GM23248 (cell line): ENCODE measurements around the gene CACHD1. TPM values are rescaled to one million over a fixed set of nuclear protein-coding genes. Genes with fewer than 3 reads are reported as not detected.
A peak's percentile ranks its signal among the peaks of the same experiment; 100 is the strongest.
"Not testable (repeated sequence)": the region's sequence is repeated elsewhere in the genome, so short reads cannot be mapped to it uniquely, and the experiment has no call there.

Experiments
- DNase-seq: peaks from one replicate; pipeline ENCODE4 v3.0.0-alpha.2; 2015
- H2AFZ ChIP-seq: fragments of 200-600 bp; sonication (generic); 2 replicates; pipeline ENCODE4 v1.6.1; 2016; ENCODE audit warnings: antibody characterized with exemption
- H3F3A ChIP-seq: fragments of 200-600 bp; sonication (generic); 2 replicates; pipeline ENCODE4 v1.6.1; 2016; ENCODE audit warnings: mild to moderate bottlenecking, antibody characterized with exemption, mixed run types; ENCODE audit not compliant: insufficient read depth
- H3K27ac ChIP-seq: fragments of 200-600 bp; sonication (generic); 2 replicates; pipeline ENCODE4 v1.5.1; 2016; ENCODE audit warnings: mild to moderate bottlenecking
- H3K27me3 ChIP-seq: fragments of 200-600 bp; sonication (generic); replicated peaks from 2 replicates; pipeline ENCODE4 v1.6.1; 2016; ENCODE audit warnings: mild to moderate bottlenecking; ENCODE audit not compliant: insufficient read depth
- H3K36me3 ChIP-seq: fragments of 200-600 bp; sonication (generic); 2 replicates; pipeline ENCODE4 v1.6.1; 2016; ENCODE audit warnings: low read depth, mild to moderate bottlenecking
- H3K4me1 ChIP-seq: fragments of 200-600 bp; sonication (generic); 2 replicates; pipeline ENCODE4 v1.6.1; 2016; ENCODE audit warnings: mild to moderate bottlenecking; ENCODE audit not compliant: insufficient read depth
- H3K4me2 ChIP-seq: fragments of 200-600 bp; sonication (generic); one replicate; pipeline ENCODE4 v1.6.1; 2016; ENCODE audit warnings: mild to moderate bottlenecking; ENCODE audit not compliant: unreplicated experiment
- H3K4me3 ChIP-seq: fragments of 200-600 bp; sonication (generic); 2 replicates; pipeline ENCODE4 v1.5.1; 2016; ENCODE audit warnings: mild to moderate bottlenecking
- H3K79me2 ChIP-seq: fragments of 200-600 bp; sonication (generic); 2 replicates; pipeline ENCODE4 v1.6.1; 2016; ENCODE audit warnings: mild to moderate bottlenecking; ENCODE audit not compliant: insufficient read depth
- H3K9ac ChIP-seq: fragments of 200-600 bp; sonication (generic); 2 replicates; pipeline ENCODE4 v1.6.1; 2016; ENCODE audit warnings: mild to moderate bottlenecking
- H3K9me2 ChIP-seq: fragments of 200-600 bp; sonication (generic); 2 replicates; pipeline ENCODE4 v1.6.1; 2016; ENCODE audit warnings: mixed run types, mild to moderate bottlenecking, moderate library complexity; ENCODE audit not compliant: insufficient read depth
- H3K9me3 ChIP-seq: fragments of 200-600 bp; sonication (generic); one replicate; pipeline ENCODE4 v1.6.1; 2017; ENCODE audit warnings: low read depth
- H4K20me1 ChIP-seq: fragments of 200-600 bp; sonication (generic); 2 replicates; pipeline ENCODE4 v1.6.0; 2016; ENCODE audit not compliant: insufficient read depth
- EZH2 ChIP-seq: fragments of 200-600 bp; sonication (generic); IDR thresholded peaks from 2 replicates; pipeline ENCODE4 v1.6.1; 2018; ENCODE audit warnings: antibody characterized with exemption, mild to moderate bottlenecking; ENCODE audit not compliant: insufficient read depth, poor library complexity, severe bottlenecking
- EZH2phosphoT487 ChIP-seq: fragments of 200-600 bp; sonication (generic); IDR thresholded peaks from 2 replicates; pipeline ENCODE4 v1.6.1; 2018; ENCODE audit warnings: antibody characterized with exemption, moderate library complexity, mild to moderate bottlenecking, low read depth; ENCODE audit not compliant: insufficient read depth
- WGBS, 2 experiments: methylation state at CpG; one replicate each; pipeline ENCODE4 v1.1.6; 2015 to 2017; ENCODE audit warnings: low lambda C conversion rate in 2 of 2, low coverage in 1 of 2; ENCODE audit errors: missing lambda C conversion rate in 2 of 2; 5-methylcytosine and 5-hydroxymethylcytosine counted together
- in situ Hi-C: fragments of 300-500 bp; cut with MboI; formaldehyde crosslinking; loops from 2 replicates; pipeline ENCODE4 v1.15.0; 2020
- microRNA-seq: library from miRNA; unstranded; fragments of <30 nt; microRNA quantifications from one replicate; pipeline ENCODE4, GENCODE V29; 2016; ENCODE audit warnings: borderline number of aligned reads
- polyA plus RNA-seq: library from polyadenylated mRNA; unstranded; fragments of >200 nt; fragmentation: Nextera tagmentation; extraction: Ambion mirVana; gene quantifications from 2 replicates; pipeline ENCODE4 v1.2.1, GENCODE V29; 2016
- small RNA-seq: library from RNA; depleted of rRNA; stranded (forward); fragments of <200 nt; gene quantifications from one replicate; pipeline ENCODE3, GENCODE V24; 2014; ENCODE audit warnings: low read depth, low replicate concordance
- total RNA-seq: library from RNA; depleted of rRNA; stranded (reverse); fragments of >200 nt; shearing (Covaris generic); gene quantifications from 2 replicates; pipeline ENCODE4 v1.2.3, GENCODE V29; 2014

CACHD1 gene
- total and polyA plus RNA-seq, 2 experiments from 2014 or later, result 1.9 to 9.3 TPM

DNA sequence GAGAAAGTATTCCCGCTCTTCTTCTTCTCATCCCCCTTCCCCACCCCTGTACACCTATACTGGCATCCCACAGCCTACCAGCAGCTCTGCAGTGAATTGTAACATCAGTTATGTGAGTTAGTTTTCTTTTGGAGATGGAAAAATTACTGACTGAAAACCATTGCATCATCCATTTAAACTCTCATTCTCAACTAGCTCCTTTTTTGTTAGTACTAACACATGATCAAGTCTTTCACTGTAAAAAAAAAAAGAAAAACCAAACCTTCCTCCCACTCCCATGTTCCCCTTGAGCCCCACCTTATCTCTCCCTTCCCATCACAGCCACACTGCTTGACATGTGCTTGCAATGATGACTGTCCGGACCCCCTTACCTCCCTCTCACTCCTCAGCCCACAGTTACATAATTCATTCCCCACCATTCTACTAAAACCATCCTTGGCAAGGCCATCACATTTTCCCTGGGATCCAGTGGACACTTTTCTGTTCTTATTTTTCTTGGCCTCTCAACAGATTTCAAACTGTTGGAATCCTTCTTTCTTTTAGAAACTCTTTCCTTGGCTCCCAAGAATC lies 251.7 kb downstream of the CACHD1 start:
- H4K20me1 ChIP-seq, result no peaks in the 10 kb centered on the region
- DNase-seq, result no peak
- WGBS, 2 experiments, result 55 to 64% methylated on average over 2 of the region's 2 CpGs
- no peak overlapping the region for H3K4me3 ChIP-seq
- H3K27ac ChIP-seq, result no peak overlapping the region
- no peak overlapping the region for H3K9ac ChIP-seq
- TF ChIP-seq EZH2, result no peak
- TF ChIP-seq EZH2phosphoT487, result no peak
- no peak overlapping the region for H3K4me2 ChIP-seq
- no peaks in the 10 kb centered on the region for H3K9me3 ChIP-seq
- no peaks in the 10 kb centered on the region for H3F3A ChIP-seq
- no peaks in the 10 kb centered on the region for H3K36me3 ChIP-seq
- peaks cover 12% of the 10 kb centered on the region; the same call in 1 of the 2 replicates for H3K27me3 ChIP-seq
- no peaks in the 10 kb centered on the region for H3K4me1 ChIP-seq
- H2AFZ ChIP-seq, result no peak overlapping the region
- in situ Hi-C loops, result no loop called here
- H3K9me2 ChIP-seq, result no peaks in the 10 kb centered on the region
- H3K79me2 ChIP-seq, result no peaks in the 10 kb centered on the region

- no peaks in the 10 kb centered on the region for H3F3A ChIP-seq
- no peaks in the 10 kb centered on the region for H3K9me3 ChIP-seq
- no peaks in the 10 kb centered on the region for H3K9me2 ChIP-seq
- H3K27ac ChIP-seq, result no peak overlapping the region
- TF ChIP-seq EZH2 (no peak), EZH2phosphoT487 (no peak)
- no peak overlapping the region for H3K4me3 ChIP-seq
- no peaks in the 10 kb centered on the region for H3K36me3 ChIP-seq
- WGBS, 2 experiments, result 54 to 78% methylated on average over 1 of the region's 1 CpG
- no peak overlapping the region for H2AFZ ChIP-seq
- no peak overlapping the region for H3K4me2 ChIP-seq
- H4K20me1 ChIP-seq, result no peaks in the 10 kb centered on the region
- in situ Hi-C loops, result no loop called here
- H3K4me1 ChIP-seq, result no peaks in the 10 kb centered on the region
- DNase-seq, result no peak
- H3K27me3 ChIP-seq, result peaks cover 5% of the 10 kb centered on the region
- no peaks in the 10 kb centered on the region for H3K79me2 ChIP-seq
- no peak overlapping the region for H3K9ac ChIP-seq
Measured at GRCh38 chr1:64727861-64728260, 257.9 kb downstream of the CACHD1 start.

GRCh38 chr1:64733581-64734286 lies 263.8 kb downstream of the CACHD1 start:
- Histone ChIP-seq H3K4me3 (no peak overlapping the region), H3K9me3 (no peaks in the 10 kb centered on the region), H3K4me1 (no peaks in the 10 kb centered on the region), H2AFZ (no peak overlapping the region), H3K27me3 (no peaks in the 10 kb centered on the region), H3F3A (no peaks in the 10 kb centered on the region), H4K20me1 (no peaks in the 10 kb centered on the region), H3K79me2 (no peaks in the 10 kb centered on the region), H3K4me2 (no peak overlapping the region), H3K36me3 (no peaks in the 10 kb centered on the region), H3K27ac (no peak overlapping the region), H3K9me2 (no peaks in the 10 kb centered on the region), H3K9ac (no peak overlapping the region)
- peak; percentile 12 for DNase-seq
- TF ChIP-seq EZH2, result no peak
- no peak for TF ChIP-seq EZH2phosphoT487
- in situ Hi-C loops, result no loop called here
- WGBS, 2 experiments, result 49 to 50% methylated on average over 3 of the region's 3 CpGs

DNA sequence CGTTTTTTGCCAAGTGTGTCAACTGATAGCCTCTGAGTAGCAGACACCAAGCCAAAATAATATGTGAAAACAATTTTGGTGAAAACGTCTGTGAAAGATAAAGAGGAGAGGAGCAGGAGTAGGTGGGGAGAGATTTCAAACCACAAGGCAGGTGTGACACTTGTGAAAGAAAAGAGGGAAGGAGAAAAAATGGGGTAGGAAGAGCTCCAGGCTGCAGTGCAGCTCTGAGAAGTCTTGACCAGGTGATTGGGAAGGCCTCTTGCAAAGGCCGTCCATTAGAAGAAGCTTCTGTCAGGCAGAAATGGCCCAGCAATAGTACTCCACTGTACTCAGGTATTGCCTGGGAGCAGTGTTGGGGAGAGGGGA lies 264.3 kb downstream of the CACHD1 start:
- H3K4me3 ChIP-seq, result no peak overlapping the region
- TF ChIP-seq EZH2 (no peak), EZH2phosphoT487 (no peak)
- H3F3A ChIP-seq, result no peaks in the 10 kb centered on the region
- DNase-seq, result no peak
- H4K20me1 ChIP-seq, result no peaks in the 10 kb centered on the region
- H3K27ac ChIP-seq, result no peak overlapping the region
- H2AFZ ChIP-seq, result no peak overlapping the region
- no peaks in the 10 kb centered on the region for H3K36me3 ChIP-seq
- H3K4me2 ChIP-seq, result no peak overlapping the region
- no peaks in the 10 kb centered on the region for H3K9me2 ChIP-seq
- 56 to 64% methylated on average over 3 of the region's 3 CpGs for WGBS, 2 experiments
- no peaks in the 10 kb centered on the region for H3K4me1 ChIP-seq
- no peaks in the 10 kb centered on the region for H3K79me2 ChIP-seq
- no peaks in the 10 kb centered on the region for H3K27me3 ChIP-seq
- in situ Hi-C loops, result no loop called here
- no peaks in the 10 kb centered on the region for H3K9me3 ChIP-seq
- H3K9ac ChIP-seq, result no peak overlapping the region

- H2AFZ ChIP-seq, H3K36me3 ChIP-seq, in situ Hi-C loops, H3K9ac ChIP-seq, H3K9me3 ChIP-seq, H3F3A ChIP-seq, H3K9me2 ChIP-seq, DNase-seq, H3K27ac ChIP-seq, H4K20me1 ChIP-seq, H3K4me2 ChIP-seq, H3K27me3 ChIP-seq, H3K79me2 ChIP-seq, H3K4me3 ChIP-seq, H3K4me1 ChIP-seq: not testable (repeated sequence)
- WGBS, 2 experiments, result 57 to 79% methylated on average over 1 of the region's 1 CpG
Measured at GRCh38 chr1:64740687-64741086, 270.8 kb downstream of the CACHD1 start.

Small RNA genes lying within 50 kb of the gene (microRNA-seq; reads per million reads assigned to microRNA genes)
- not detected for gene MIR4794

Small RNA genes lying within 50 kb of the gene (small RNA-seq; reads per million reads assigned to genes)
- not detected for gene MIR4794
